HG02970 (cell line): ENCODE results near the gene SHC1.

ENCODE experiments used
- ATAC-seq: cut with Tn5 transposase; IDR thresholded peaks from one replicate; pipeline ENCODE4 v1.9.1; 2021; ENCODE audit warnings: mild to moderate bottlenecking, moderate library complexity, moderate number of reproducible peaks; ENCODE audit not compliant: unreplicated experiment, low FRiP score

Gene SHC1

GRCh38 chr1:154941333-154942013 lies 29.1 kb downstream of the SHC1 start:
- ATAC-seq: no peak

GRCh38 chr1:154940651-154941194 lies 29.8 kb downstream of the SHC1 start:
- no peak for ATAC-seq

GRCh38 chr1:154940213-154940560 lies 30.4 kb downstream of the SHC1 start:
- ATAC-seq: no peak

GRCh38 chr1:154938604-154939399 lies 31.7 kb downstream of the SHC1 start:
- ATAC-seq: no peak

- no peak for ATAC-seq
Measured at GRCh38 chr1:154937988-154938386, 32.6 kb downstream of the SHC1 start.

- ATAC-seq: peak; percentile 73
Measured at GRCh38 chr1:154937085-154937987, 33.2 kb downstream of the SHC1 start.

GRCh38 chr1:154936555-154937084 lies 33.9 kb downstream of the SHC1 start, which contains the start of gene PMVK:
PMVK (minus strand) TSS chr1:154936719; CDS start chr1:154936685, 34 bp downstream.
- peak; percentile 75 for ATAC-seq

- no peak for ATAC-seq
Measured at GRCh38 chr1:154935749-154936554, 34.6 kb downstream of the SHC1 start.

GRCh38 chr1:154934358-154934948 lies 36.1 kb downstream of the SHC1 start:
- no peak for ATAC-seq

GRCh38 chr1:154931940-154932487 lies 38.5 kb downstream of the SHC1 start:
- no peak for ATAC-seq

GRCh38 chr1:154926201-154926600 lies 44.3 kb downstream of the SHC1 start:
- ATAC-seq: no peak

GRCh38 chr1:154925335-154926170 lies 45.0 kb downstream of the SHC1 start:
- no peak for ATAC-seq

- ATAC-seq: no peak
Measured at GRCh38 chr1:154923695-154924094, 46.9 kb downstream of the SHC1 start.

- no peak for ATAC-seq
Measured at GRCh38 chr1:154913273-154913672, 57.3 kb downstream of the SHC1 start.

GRCh38 chr1:154912755-154913154 lies 57.8 kb downstream of the SHC1 start:
- no peak for ATAC-seq
